Large intestine (tissue), 3 donors: ENCODE data around the gene NABP1. TPM values are rescaled to one million over a fixed set of nuclear protein-coding genes. Genes with fewer than 3 reads are reported as not detected.

Source experiments
- DNase-seq, 2 donors: peaks; one replicate each; pipeline versions ENCODE4 v3.0.0 to v3.0.0-alpha.2; 2013
- H3K27ac ChIP-seq: one replicate; pipeline ENCODE4 v1.5.1; 2013; ENCODE audit warnings: low read length
- H3K27me3 ChIP-seq: 2 replicates; pipeline ENCODE4 v1.6.1; 2013; ENCODE audit warnings: low read length; ENCODE audit not compliant: control insufficient read depth, insufficient read depth
- H3K36me3 ChIP-seq: 2 replicates; pipeline ENCODE4 v1.6.1; 2013; ENCODE audit warnings: low read length; ENCODE audit not compliant: control insufficient read depth, insufficient read depth
- H3K4me1 ChIP-seq: one replicate; pipeline ENCODE4 v1.6.1; 2013; ENCODE audit warnings: low read length; ENCODE audit not compliant: control insufficient read depth, insufficient read depth
- H3K4me3 ChIP-seq: one replicate; pipeline ENCODE4 v1.5.1; 2013; ENCODE audit warnings: low read length
- H3K9me3 ChIP-seq: one replicate; pipeline ENCODE4 v1.6.1; 2013; ENCODE audit warnings: mild to moderate bottlenecking, low read depth, low read length, moderate library complexity; ENCODE audit not compliant: control insufficient read depth
- WGBS: methylation state at CpG from one replicate; pipeline ENCODE4 v1.1.5; 2013; ENCODE audit warnings: low lambda C conversion rate; ENCODE audit not compliant: insufficient coverage; 5-methylcytosine and 5-hydroxymethylcytosine counted together
- polyA plus RNA-seq: library from polyadenylated mRNA; unstranded; fragments of 120-200 nt; gene quantifications from one replicate; pipeline ENCODE4 v1.2.1, GENCODE V29; 2013

The NABP1 gene
- polyA plus RNA-seq, 1 donor, result 77.1 TPM

DNA sequence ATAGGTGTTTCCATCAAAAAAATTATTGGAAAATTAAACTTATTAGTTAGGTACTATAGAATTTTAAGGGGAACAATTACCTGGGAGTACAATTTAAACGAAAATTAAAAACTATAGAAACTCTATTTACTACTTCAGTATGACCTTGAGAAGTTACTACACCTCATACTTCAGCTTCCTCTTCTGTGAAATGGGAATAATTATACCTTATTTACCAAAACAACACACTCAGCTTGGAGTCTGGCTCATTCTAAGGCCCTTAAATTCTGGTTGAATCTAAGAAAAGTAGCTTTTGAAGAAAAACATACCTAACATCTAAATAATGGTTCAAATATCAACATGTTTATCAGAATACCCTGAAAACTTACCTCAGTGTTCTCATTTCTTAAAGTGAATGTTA, 2.7 kb downstream of the NABP1 start:
- Histone ChIP-seq H3K9me3 (peaks cover 5% of the 10 kb centered on the region), H3K4me1 (peaks cover 9% of the 10 kb centered on the region), H3K36me3 (peaks cover 24% of the 10 kb centered on the region), H3K27me3 (no peaks in the 10 kb centered on the region), H3K27ac (peak overlapping the region; percentile 59), H3K4me3 (peak overlapping the region; percentile 21)
- WGBS, result 100% methylated on average over 1 of the region's 1 CpG
- no peak for DNase-seq

DNA sequence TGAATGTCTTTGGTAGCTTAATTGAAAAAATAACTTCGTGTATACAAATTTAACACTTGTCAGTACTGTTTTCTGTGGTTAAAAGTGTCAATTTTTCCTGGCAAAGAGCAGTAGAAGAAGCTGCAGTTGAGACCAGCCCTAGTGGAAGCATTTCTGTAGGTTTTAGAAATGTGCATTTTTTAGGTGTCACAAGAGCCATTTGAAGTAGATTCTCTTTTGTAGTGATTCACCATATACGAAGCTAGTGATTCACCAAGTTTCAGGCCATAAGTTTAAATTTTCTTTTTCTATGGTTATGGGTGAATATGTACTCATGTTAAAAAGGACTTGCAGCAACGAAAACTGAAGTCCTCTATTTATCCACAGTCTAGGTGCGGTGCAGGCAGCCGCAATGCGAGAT, 4.2 kb downstream of the NABP1 start:
- 90% methylated on average over 2 of the region's 6 CpGs for WGBS
- Histone ChIP-seq H3K36me3 (peaks cover 31% of the 10 kb centered on the region), H3K27me3 (no peaks in the 10 kb centered on the region), H3K27ac (no peak overlapping the region), H3K9me3 (peaks cover 5% of the 10 kb centered on the region), H3K4me1 (peaks cover 6% of the 10 kb centered on the region), H3K4me3 (no peak overlapping the region)
- DNase-seq, result no peak

DNA sequence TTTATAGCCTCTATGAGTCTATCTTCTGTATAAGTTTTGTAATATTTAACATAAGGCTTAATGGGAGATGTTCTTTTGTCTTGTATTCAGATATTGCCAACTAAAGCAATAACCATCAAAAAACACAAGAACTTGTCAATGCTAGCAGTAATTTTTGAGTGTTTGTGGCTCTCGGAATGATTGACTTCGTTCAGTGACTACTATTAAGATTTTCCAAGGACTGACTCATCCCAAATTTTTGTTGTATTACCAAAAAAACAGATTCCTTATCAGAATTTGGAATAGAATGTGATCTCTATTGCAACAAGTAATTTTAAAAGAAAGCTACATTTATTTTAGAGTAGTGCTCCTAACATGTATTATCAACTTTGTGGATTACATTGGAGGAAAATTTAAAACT, 8.1 kb downstream of the NABP1 start:
- 100% methylated on average over 1 of the region's 2 CpGs for WGBS
- Histone ChIP-seq H3K27me3 (no peaks in the 10 kb centered on the region), H3K27ac (no peak overlapping the region), H3K36me3 (peaks cover 35% of the 10 kb centered on the region), H3K4me1 (peaks cover 22% of the 10 kb centered on the region), H3K9me3 (no peaks in the 10 kb centered on the region), H3K4me3 (no peak overlapping the region)
- no peak for DNase-seq

DNA sequence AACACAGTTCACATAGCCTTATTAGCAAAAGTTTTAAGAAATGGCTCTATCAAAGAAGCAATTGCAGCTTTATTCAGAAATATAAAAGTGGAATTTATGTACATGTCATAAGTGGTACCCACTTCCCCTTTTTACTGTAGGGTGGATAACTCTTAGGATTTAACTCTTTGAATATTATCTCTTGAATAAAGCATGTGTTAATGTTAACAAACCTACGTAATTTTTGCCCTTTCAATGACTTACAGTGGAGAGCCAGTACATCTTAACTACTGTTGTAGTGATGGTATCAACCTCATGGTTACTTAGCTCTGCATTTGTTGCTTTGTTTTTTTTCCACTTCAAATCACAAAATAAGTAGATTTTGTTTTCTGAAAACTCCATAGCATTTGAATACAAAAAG, 8.8 kb downstream of the NABP1 start:
- WGBS, result no CpG with 5 or more reads among the region's 1 CpG
- H3K4me1 ChIP-seq, result peaks cover 22% of the 10 kb centered on the region

DNA sequence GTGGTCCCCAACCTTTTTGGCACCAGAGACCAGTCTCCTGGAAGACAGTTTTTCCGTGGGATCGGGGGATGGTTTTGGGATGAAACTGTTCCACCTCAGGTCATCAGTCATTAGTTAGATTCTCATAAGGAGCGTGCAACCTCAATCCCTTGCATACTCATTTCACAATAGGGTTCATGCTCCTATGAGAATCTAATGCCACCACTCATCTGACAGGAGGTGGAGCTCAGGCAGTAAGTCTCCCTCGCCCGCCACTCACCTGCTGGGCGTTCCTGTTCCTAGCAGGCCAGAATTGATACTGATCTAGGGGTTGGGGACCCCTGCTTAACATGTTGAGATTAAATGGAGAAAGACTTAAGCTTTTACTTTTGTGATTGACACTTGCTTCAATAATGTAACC, 9.9 kb downstream of the NABP1 start:
- Histone ChIP-seq H3K36me3 (peaks cover 27% of the 10 kb centered on the region), H3K27me3 (no peaks in the 10 kb centered on the region), H3K9me3 (no peaks in the 10 kb centered on the region), H3K27ac (peak overlapping the region; percentile 92), H3K4me3 (no peak overlapping the region), H3K4me1 (peaks cover 20% of the 10 kb centered on the region)
- WGBS, result no CpG with 5 or more reads among the region's 6 CpGs
- DNase-seq, result peak in 1 of 2 donors; percentile 26

More for the DNA sequence above, 8.8 kb downstream of the NABP1 start:
- Histone ChIP-seq H3K9me3 (no peaks in the 10 kb centered on the region), H3K36me3 (peaks cover 35% of the 10 kb centered on the region), H3K27me3 (no peaks in the 10 kb centered on the region), H3K27ac (peak overlapping the region; percentile 1), H3K4me3 (no peak overlapping the region)
- no peak for DNase-seq

DNA sequence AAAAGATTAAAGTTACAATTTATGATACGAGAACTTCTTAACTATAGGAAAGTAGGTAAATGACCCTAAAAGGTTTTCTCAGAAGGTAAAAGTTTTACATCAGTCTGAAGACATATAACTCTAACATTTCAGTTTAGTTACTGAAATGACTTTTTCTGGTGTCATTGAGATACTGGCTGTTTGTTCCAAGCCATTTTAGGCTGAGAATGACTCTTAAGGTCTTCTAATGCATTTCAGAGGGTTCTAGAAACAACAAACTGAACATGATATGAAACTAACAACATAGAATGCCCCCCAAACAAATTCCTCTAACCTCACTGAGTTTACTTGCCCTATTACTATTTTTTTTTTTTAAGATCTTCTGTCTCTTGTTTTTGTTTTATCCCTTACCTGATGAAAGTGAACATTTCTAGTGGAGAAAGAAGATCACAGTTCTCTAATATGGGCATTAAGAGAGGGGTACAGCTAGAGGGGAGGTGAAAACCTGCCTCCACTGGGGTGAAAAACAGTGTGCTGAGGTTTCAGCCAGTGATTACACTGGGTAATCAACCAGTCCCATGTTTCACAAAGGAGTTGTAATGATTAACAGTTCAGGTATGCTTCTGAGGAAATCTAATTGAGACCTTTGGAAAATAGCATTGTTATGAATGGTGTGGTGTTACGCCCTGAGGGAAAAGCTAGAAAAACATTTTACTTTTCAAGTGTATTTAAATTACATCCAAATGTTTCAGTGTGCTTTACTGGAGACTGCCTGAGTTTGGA, 11.2 kb downstream of the NABP1 start:
- Histone ChIP-seq H3K9me3 (no peaks in the 10 kb centered on the region), H3K4me1 (peaks cover 29% of the 10 kb centered on the region), H3K27me3 (no peaks in the 10 kb centered on the region), H3K36me3 (peaks cover 19% of the 10 kb centered on the region), H3K27ac (peak overlapping the region; percentile 92), H3K4me3 (no peak overlapping the region)
- peak; percentile 70 to 84 for DNase-seq
- WGBS, result 33% methylated on average over 2 of the region's 2 CpGs

DNA sequence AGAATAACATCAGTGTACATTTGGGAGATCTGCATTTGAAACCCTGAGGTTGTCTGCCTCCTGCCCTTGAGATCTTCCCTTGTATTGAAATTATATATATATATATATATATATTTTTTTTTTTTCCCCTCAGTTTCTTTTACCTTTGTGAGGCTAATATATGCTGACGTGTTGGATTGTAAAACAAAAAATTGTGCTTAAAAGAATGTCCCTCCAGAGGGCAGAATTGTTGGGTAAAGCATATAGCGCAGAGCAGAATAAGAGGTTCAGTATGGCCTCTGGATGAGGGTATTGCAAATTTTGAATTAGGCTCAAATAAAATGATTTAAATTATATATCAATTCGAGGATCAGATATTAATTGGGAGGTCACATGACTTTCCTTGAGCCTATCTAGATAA, 12.4 kb downstream of the NABP1 start:
- Histone ChIP-seq H3K27ac (peak overlapping the region; percentile 92), H3K27me3 (no peaks in the 10 kb centered on the region), H3K36me3 (peaks cover 13% of the 10 kb centered on the region), H3K4me3 (no peak overlapping the region), H3K9me3 (no peaks in the 10 kb centered on the region), H3K4me1 (peaks cover 29% of the 10 kb centered on the region)
- WGBS, result 75% methylated on average over 1 of the region's 3 CpGs
- no peak for DNase-seq

DNA sequence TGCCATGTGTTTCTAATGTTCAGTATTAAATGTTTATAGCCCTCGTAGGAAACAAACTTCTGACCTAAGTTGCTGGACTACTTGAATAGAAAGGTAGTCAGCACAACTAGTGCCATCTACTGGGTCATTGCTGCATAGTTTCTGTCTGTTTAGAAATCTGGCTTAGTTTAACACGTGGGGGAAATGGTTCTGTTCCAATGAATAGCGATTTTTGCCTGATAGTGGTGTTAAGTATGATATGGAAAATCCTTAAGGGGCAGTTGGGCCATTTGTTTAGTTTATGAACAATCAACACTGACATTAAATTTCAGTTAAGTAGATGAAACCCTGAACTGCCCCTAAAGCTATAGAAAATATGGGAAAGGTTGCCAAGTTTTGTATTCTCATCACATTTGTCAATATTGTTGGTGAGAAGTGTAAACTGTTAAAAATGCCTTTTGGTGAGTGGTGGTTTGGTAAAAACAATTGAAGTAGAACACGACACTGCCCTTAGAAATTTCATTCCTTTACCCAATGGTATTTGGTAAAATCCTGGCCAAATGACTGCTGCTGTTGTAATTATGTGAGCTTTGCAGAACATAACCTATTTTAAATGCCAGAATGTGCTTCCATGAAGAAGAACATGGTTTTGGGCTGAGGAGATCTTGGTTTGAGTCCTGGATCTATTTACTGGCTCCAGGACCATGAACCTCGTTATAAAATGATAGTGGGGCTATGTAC, 13.2 kb downstream of the NABP1 start:
- peak; percentile 71 to 78 for DNase-seq
- H3K4me3 ChIP-seq, result no peak overlapping the region
- peaks cover 6% of the 10 kb centered on the region for H3K36me3 ChIP-seq
- H3K27me3 ChIP-seq, result no peaks in the 10 kb centered on the region
- peak overlapping the region; percentile 92 for H3K27ac ChIP-seq
- H3K9me3 ChIP-seq, result no peaks in the 10 kb centered on the region
- no CpG with 5 or more reads among the region's 5 CpGs for WGBS
- H3K4me1 ChIP-seq, result peaks cover 33% of the 10 kb centered on the region

DNA sequence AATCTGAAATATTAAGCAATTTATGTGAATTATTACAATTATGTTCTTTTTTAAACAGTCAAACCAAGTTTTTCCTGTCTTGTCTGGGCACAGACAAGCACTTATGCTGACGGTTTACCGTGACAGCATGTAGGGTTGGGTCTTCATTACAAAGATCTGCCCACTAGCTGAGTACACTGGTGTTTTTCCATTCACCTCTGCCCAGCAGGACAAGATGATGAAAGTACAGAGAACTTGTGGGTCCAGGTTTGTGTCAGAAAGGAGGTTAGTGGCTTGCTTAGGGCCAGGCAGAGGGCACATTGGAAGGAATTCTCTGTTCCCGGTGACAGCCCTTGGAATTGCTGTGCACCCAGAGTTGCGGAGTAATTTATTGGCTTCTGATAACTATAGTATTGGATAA, 14.0 kb downstream of the NABP1 start:
- Histone ChIP-seq H3K4me3 (no peak overlapping the region), H3K27ac (peak overlapping the region; percentile 1), H3K4me1 (peaks cover 33% of the 10 kb centered on the region), H3K9me3 (no peaks in the 10 kb centered on the region), H3K36me3 (peaks cover 5% of the 10 kb centered on the region), H3K27me3 (no peaks in the 10 kb centered on the region)
- no peak for DNase-seq
- no CpG with 5 or more reads among the region's 4 CpGs for WGBS

DNA sequence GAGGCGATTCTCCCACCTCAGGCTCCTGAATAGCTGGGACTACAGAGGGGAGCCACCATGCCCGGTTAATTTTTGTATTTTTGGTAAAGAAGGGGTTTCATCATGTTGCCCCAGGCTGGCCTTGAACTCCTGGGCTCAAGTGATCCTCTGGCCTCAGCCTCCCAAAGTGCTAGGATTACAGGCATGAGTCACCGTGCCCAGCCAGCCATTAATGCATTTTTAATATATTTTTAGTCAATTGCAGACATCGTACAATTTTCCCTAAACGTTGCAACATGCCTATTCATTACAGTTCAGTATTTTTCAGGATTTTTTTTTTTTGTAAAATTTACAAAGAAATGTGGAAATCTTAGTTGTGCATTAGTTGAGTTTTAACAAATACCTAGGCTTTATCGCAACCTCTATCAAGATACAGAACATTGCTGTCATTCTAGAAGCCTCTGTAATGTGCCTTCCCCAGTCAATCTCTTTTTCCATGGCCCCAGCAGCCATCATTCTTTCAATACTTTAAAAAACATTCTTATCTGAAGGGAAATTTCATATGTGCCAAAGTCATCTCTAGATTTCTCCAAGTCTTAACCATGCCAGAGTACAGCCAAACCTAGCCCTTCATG, 14.7 kb downstream of the NABP1 start:
- no peaks in the 10 kb centered on the region for H3K27me3 ChIP-seq
- peaks cover 1% of the 10 kb centered on the region for H3K36me3 ChIP-seq
- no peak for DNase-seq
- no peaks in the 10 kb centered on the region for H3K9me3 ChIP-seq
- H3K4me1 ChIP-seq, result peaks cover 33% of the 10 kb centered on the region
- no CpG with 5 or more reads among the region's 6 CpGs for WGBS
- no peak overlapping the region for H3K4me3 ChIP-seq
- H3K27ac ChIP-seq, result no peak overlapping the region
